ENCODE data around the gene PARP3. TPM values are rescaled to one million over a fixed set of nuclear protein-coding genes. Genes with fewer than 3 reads are reported as not detected.
"Not testable (repeated sequence)": the region's sequence is repeated elsewhere in the genome, so short reads cannot be mapped to it uniquely, and the experiment has no call there.

PARP3 gene
- total and polyA plus RNA-seq, 2 donors from 2014 or later = 28.5 to 30.1 TPM

DNA sequence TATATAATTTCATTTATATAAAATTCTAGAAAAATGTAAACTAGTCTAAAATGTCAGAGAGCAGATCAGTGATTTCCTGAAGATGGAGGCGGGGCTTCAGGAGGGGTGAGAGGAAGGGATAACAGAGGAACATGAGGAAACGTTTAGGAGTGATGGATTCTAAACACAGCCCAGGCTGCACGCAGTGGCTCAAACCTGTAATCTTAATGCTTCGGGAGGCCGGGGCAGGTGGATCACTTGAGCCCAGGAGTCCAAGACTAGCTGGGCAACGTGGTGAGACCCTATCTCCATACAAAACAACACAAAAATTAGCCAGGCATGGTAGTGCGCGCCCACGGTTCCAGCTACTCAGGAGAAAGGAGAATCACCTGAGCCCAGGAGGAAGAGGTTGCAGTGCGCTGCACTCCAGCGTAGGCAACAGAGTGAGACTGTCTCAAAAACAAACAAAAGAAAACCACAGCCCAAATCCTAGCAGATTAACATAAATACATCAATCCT lies 21.0 kb upstream of the PARP3 start:
- Histone ChIP-seq H3K27me3 (ENCODE audit: control insufficient read depth, insufficient read depth, low read length) (no peaks in the 10 kb centered on the region), H3K4me3 (ENCODE audit: low read length in 3 of 3) (no peak overlapping the region), H3K27ac (ENCODE audit: low read depth in 2 of 2, low read length in 2 of 2) (no peak overlapping the region), H3K9ac (ENCODE audit: low read length in 3 of 3) (no peak overlapping the region), H3K4me1 (ENCODE audit: control insufficient read depth in 2 of 3, insufficient read depth in 2 of 3, low read depth in 1 of 3, low read length in 3 of 3) (no peaks in the 10 kb centered on the region), H3K9me3 (ENCODE audit: control insufficient read depth in 2 of 3, insufficient read depth in 1 of 3, low read length in 3 of 3) (no peaks in the 10 kb centered on the region), H3K36me3 (ENCODE audit: control insufficient read depth in 2 of 3, insufficient read depth in 3 of 3, low read length in 3 of 3) (no peaks in the 10 kb centered on the region)
- no peak for DNase-seq
- no peak for FAIRE-seq
- TF ChIP-seq, protein P1, sequence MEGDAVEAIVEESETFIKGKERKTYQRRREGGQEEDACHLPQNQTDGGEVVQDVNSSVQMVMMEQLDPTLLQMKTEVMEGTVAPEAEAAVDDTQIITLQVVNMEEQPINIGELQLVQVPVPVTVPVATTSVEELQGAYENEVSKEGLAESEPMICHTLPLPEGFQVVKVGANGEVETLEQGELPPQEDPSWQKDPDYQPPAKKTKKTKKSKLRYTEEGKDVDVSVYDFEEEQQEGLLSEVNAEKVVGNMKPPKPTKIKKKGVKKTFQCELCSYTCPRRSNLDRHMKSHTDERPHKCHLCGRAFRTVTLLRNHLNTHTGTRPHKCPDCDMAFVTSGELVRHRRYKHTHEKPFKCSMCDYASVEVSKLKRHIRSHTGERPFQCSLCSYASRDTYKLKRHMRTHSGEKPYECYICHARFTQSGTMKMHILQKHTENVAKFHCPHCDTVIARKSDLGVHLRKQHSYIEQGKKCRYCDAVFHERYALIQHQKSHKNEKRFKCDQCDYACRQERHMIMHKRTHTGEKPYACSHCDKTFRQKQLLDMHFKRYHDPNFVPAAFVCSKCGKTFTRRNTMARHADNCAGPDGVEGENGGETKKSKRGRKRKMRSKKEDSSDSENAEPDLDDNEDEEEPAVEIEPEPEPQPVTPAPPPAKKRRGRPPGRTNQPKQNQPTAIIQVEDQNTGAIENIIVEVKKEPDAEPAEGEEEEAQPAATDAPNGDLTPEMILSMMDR (IDR thresholded peaks at IDR 0.05; ENCODE audit: borderline replicate concordance, extremely low read depth, insufficient read depth) = no peak
- intact Hi-C loops (cut with DNase I) = no loop called here

GRCh38 chr3:51927061-51927977 lies 14.8 kb upstream of the PARP3 start:
- TF ChIP-seq, protein P1 (IDR thresholded peaks at IDR 0.05; ENCODE audit: borderline replicate concordance, extremely low read depth, insufficient read depth) = no peak
- Histone ChIP-seq H3K27me3 (ENCODE audit: control insufficient read depth, insufficient read depth, low read length) (no peaks in the 10 kb centered on the region), H3K27ac (ENCODE audit: low read depth in 2 of 2, low read length in 2 of 2) (no peak overlapping the region), H3K4me3 (ENCODE audit: low read length in 3 of 3) (no peak overlapping the region), H3K9ac (ENCODE audit: low read length in 3 of 3) (no peak overlapping the region), H3K4me1 (ENCODE audit: control insufficient read depth in 2 of 3, insufficient read depth in 2 of 3, low read depth in 1 of 3, low read length in 3 of 3) (no peaks in the 10 kb centered on the region), H3K36me3 (ENCODE audit: control insufficient read depth in 2 of 3, insufficient read depth in 3 of 3, low read length in 3 of 3) (no peaks in the 10 kb centered on the region), H3K9me3 (ENCODE audit: control insufficient read depth in 2 of 3, insufficient read depth in 1 of 3, low read length in 3 of 3) (no peaks in the 10 kb centered on the region)
- DNase-seq (no peak), FAIRE-seq (no peak)
- intact Hi-C loops (cut with DNase I) = no loop called here

DNA sequence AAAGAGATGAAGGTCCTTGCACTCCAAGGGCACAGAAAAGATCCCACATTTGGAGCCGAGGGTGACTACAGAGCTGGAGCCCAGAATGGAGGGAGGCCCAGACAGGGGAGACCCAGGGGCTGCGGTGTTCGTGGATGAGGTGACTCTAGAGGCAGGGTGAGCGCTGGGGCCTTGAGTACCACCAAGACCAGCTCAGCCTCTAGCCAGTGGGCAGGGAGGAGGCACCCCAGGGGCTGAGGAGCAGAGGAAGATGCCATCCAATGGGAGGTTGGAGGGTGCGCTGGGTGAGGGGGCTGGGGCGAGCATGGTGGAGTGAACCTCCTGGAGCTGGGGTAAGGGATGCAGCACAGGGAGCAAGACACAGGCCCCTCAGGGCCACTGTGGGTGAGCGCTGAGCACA lies 13.7 kb upstream of the PARP3 start:
- H3K36me3 ChIP-seq (ENCODE audit: control insufficient read depth in 2 of 3, insufficient read depth in 3 of 3, low read length in 3 of 3) = peaks cover 0 to 2% (median under 1%) of the 10 kb centered on the region in 3 donors
- TF ChIP-seq, protein P1 (IDR thresholded peaks at IDR 0.05; ENCODE audit: borderline replicate concordance, extremely low read depth, insufficient read depth) = no peak
- H3K4me1 ChIP-seq (ENCODE audit: control insufficient read depth in 2 of 3, insufficient read depth in 2 of 3, low read depth in 1 of 3, low read length in 3 of 3) = no peaks in the 10 kb centered on the region
- no peaks in the 10 kb centered on the region for H3K9me3 ChIP-seq (ENCODE audit: control insufficient read depth in 2 of 3, insufficient read depth in 1 of 3, low read length in 3 of 3)
- FAIRE-seq (no peak), DNase-seq (no peak)
- intact Hi-C loops (cut with DNase I) = no loop called here
- no peak overlapping the region for H3K27ac ChIP-seq (ENCODE audit: low read depth in 2 of 2, low read length in 2 of 2)
- H3K9ac ChIP-seq (ENCODE audit: low read length in 3 of 3) = no peak overlapping the region
- H3K4me3 ChIP-seq (ENCODE audit: low read length in 3 of 3) = no peak overlapping the region
- H3K27me3 ChIP-seq (ENCODE audit: control insufficient read depth, insufficient read depth, low read length) = no peaks in the 10 kb centered on the region

DNA sequence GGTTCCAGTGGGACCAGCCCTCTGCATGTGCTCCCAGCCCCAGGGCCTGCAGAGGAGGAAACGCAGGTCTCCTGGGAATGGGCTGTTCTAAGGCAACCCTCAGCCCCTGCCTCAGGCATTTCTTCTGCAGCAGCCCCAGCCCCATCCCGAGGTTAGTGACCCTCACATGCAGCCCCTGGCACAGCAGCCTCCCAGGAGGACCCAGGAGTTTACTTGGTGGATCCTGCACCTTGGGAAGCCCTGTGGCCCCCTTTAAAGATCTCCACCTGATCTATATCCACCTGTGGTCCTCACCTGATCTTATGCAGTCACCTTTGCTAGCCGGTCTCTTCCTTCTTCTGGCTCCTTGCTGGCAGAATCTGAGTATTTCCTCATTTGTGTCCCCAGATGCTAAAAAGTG lies 13.2 kb upstream of the PARP3 start:
- H3K9ac ChIP-seq (ENCODE audit: low read length in 3 of 3); FAIRE-seq; H3K9me3 ChIP-seq (ENCODE audit: control insufficient read depth in 2 of 3, insufficient read depth in 1 of 3, low read length in 3 of 3); DNase-seq; H3K4me1 ChIP-seq (ENCODE audit: control insufficient read depth in 2 of 3, insufficient read depth in 2 of 3, low read depth in 1 of 3, low read length in 3 of 3); H3K36me3 ChIP-seq (ENCODE audit: control insufficient read depth in 2 of 3, insufficient read depth in 3 of 3, low read length in 3 of 3); intact Hi-C loops (cut with DNase I); H3K27me3 ChIP-seq (ENCODE audit: control insufficient read depth, insufficient read depth, low read length); H3K27ac ChIP-seq (ENCODE audit: low read depth in 2 of 2, low read length in 2 of 2); H3K4me3 ChIP-seq (ENCODE audit: low read length in 3 of 3): not testable (repeated sequence)
